ENCODE results near the gene RSPH1. TPM values are rescaled to one million over a fixed set of nuclear protein-coding genes. Genes with fewer than 3 reads are reported as not detected.

The RSPH1 gene
- total and polyA plus RNA-seq, 2 of the 8 experiments (the other 6 are each of a cell fraction or from before 2014, with no cell fraction given): 0.24 TPM; not detected in 1

DNA sequence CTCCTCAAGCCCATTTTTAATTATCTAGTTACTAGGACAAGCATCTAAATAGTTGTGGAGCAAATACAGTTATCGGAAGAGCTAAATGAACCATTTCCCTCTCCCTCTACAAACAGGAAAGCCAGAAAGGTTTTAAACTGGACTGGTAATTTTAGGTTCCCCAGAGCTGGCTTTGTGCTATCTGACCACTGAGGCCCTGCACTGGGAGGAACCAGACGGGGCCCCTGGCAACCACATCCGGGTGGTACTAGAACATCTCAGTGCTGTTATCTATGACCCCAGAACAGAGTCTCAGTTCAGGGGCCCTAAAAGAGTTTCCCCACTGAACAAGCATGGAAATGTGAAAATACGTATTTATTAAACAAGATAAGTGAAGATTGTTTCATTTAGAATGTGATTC lies 7.7 kb upstream of the RSPH1 start:
- Histone ChIP-seq H3K4me2 (ENCODE audit: insufficient read depth in 1 of 2, low read depth in 2 of 2, low read length in 2 of 2) (no peak overlapping the region), H2AFZ (ENCODE audit: low read length) (no peak overlapping the region)
- POLR2A ChIA-PET (ENCODE audit: partially characterized antibody): no interaction called here

More for the DNA sequence above, 7.7 kb upstream of the RSPH1 start:
- Histone ChIP-seq H3K23me2 (ENCODE audit: low read depth, low read length) (no peaks in the 10 kb centered on the region), H3K18ac (ENCODE audit: extremely low read depth, low read length) (no peak overlapping the region), H2BK12ac (ENCODE audit: low read depth, low read length) (no peak overlapping the region), H3K4me1 (replicated peaks in 1 of 4; ENCODE audit: control insufficient read depth in 3 of 4, insufficient read depth in 4 of 4, low read length in 3 of 4) (peaks cover 0 to 4% (median 0%) of the 10 kb centered on the region in 4 experiments; a peak in 1 of 7 replicates), H3K79me2 (ENCODE audit: control insufficient read depth in 1 of 2, insufficient read depth in 2 of 2, low read length in 2 of 2) (no peaks in the 10 kb centered on the region), H4K5ac (ENCODE audit: insufficient read length, low read depth, low read length) (no peak overlapping the region), H4K8ac (ENCODE audit: extremely low read depth, insufficient read depth, low read length) (no peak overlapping the region), H3K9ac (replicated peaks in 1 of 4; ENCODE audit: extremely low read depth in 1 of 4, low read depth in 3 of 4, low read length in 3 of 4) (no peak overlapping the region), H3K56ac (replicated peaks; ENCODE audit: insufficient read length, low read depth, low read length) (no peak overlapping the region), H3K27me3 (replicated peaks in 1 of 4; ENCODE audit: control insufficient read depth in 3 of 4, extremely low read depth in 1 of 4, insufficient read depth in 3 of 4, low read length in 3 of 4) (no peaks in the 10 kb centered on the region), H3K36me3 (ENCODE audit: control insufficient read depth in 2 of 4, insufficient read depth in 4 of 4, low read length in 3 of 4) (no peaks in the 10 kb centered on the region), H3K4ac (replicated peaks; ENCODE audit: insufficient read length, low read depth, low read length) (no peak overlapping the region), H4K20me1 (replicated peaks in 1 of 2; ENCODE audit: control insufficient read depth in 1 of 2, insufficient read depth in 2 of 2, low read length in 2 of 2) (no peaks in the 10 kb centered on the region), H3K27ac (ENCODE audit: low read depth, low read length) (no peak overlapping the region), H2BK120ac (replicated peaks; ENCODE audit: low read depth, low read length) (no peak overlapping the region), H4K91ac (replicated peaks; ENCODE audit: insufficient read length, low read length) (no peak overlapping the region), H2AK5ac (ENCODE audit: low read depth, low read length) (no peak overlapping the region), H3K14ac (ENCODE audit: insufficient read length) (no peak overlapping the region), H2BK20ac (ENCODE audit: low read length) (no peak overlapping the region), H2BK15ac (ENCODE audit: low read length) (no peak overlapping the region), H3K4me3 (ENCODE audit: extremely low read depth in 1 of 4, insufficient read depth in 2 of 4, low read depth in 3 of 4, low read length in 4 of 4) (no peak overlapping the region), H3K9me3 (ENCODE audit: insufficient read depth in 2 of 2, low read depth in 1 of 2, low read length in 1 of 2) (no peaks in the 10 kb centered on the region), H3K79me1 (ENCODE audit: low read depth, low read length) (no peaks in the 10 kb centered on the region), H3K23ac (ENCODE audit: insufficient read length) (no peak overlapping the region), H2BK5ac (ENCODE audit: low read depth, low read length) (no peak overlapping the region)
- TF ChIP-seq CHD2 (IDR thresholded peaks at IDR 0.05; ENCODE audit: low read length) (no peak), EZH2 (IDR thresholded peaks at IDR 0.05; ENCODE audit: low read depth, low read length, severe bottlenecking) (no peak), CBX5 (IDR thresholded peaks at IDR 0.05; ENCODE audit: low read depth, low read length) (no peak), BRCA1 (IDR thresholded peaks at IDR 0.05; ENCODE audit: low read depth, low read length) (no peak), TBP (IDR thresholded peaks at IDR 0.05; ENCODE audit: low read depth, low read length) (no peak), RAD21 (IDR thresholded peaks at IDR 0.05 in 1 of 2, conservative IDR thresholded peaks at IDR 0.05 in 1 of 2; ENCODE audit: low read depth in 2 of 2, low read length in 2 of 2) (no peak), KDM5A (IDR thresholded peaks at IDR 0.05; ENCODE audit: low read length) (no peak), SIN3A (conservative IDR thresholded peaks at IDR 0.05 in 1 of 2, IDR thresholded peaks at IDR 0.05 in 1 of 2; ENCODE audit: low read depth in 1 of 2, low read length in 2 of 2) (no peak)
- 92% methylated on average over 4 of the region's 4 CpGs; no CpG with 5 or more reads in 1 of the 2 experiments for WGBS, 2 experiments (ENCODE audit: extremely low coverage in 1 of 2, insufficient coverage in 1 of 2, insufficient read length in 1 of 2, insufficient replicate concordance in 2 of 2, low coverage in 1 of 2, low lambda C conversion rate in 2 of 2, missing lambda C conversion rate in 1 of 2)
- no peak for DNase-seq (ENCODE audit: low read depth in 1 of 2, low spot score in 2 of 2)
- CTCF ChIA-PET (ENCODE audit: partially characterized antibody): interaction anchor here (0.5 kb wide), 1 partner anchor 20 kb away, joined by 3 read pairs; no protein-coding TSS in a partner anchor
- no peak for FAIRE-seq

Data from H1 (cell line).